GM21619 (cell line): ENCODE data around the gene ZNF283.
"Not testable (repeated sequence)": the region's sequence is repeated elsewhere in the genome, so short reads cannot be mapped to it uniquely, and the experiment has no call there.

Experiments used
- ATAC-seq: cut with Tn5 transposase; IDR thresholded peaks from one replicate; pipeline ENCODE4 v1.9.1; 2021; ENCODE audit not compliant: unreplicated experiment

ZNF283 gene

DNA sequence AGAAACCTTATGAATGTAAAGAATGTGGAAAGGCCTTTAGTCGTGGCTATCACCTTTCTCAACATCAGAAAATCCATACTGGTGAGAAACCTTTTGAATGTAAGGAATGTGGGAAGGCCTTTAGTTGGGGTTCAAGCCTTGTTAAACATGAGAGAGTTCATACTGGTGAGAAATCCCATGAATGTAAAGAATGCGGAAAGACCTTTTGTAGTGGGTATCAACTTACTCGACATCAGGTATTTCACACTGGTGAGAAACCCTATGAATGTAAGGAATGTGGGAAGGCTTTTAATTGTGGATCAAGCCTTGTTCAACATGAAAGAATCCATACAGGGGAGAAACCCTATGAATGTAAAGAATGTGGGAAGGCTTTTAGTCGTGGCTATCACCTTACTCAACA is 20.8 kb downstream of the ZNF283 start:
- no peak for ATAC-seq

DNA sequence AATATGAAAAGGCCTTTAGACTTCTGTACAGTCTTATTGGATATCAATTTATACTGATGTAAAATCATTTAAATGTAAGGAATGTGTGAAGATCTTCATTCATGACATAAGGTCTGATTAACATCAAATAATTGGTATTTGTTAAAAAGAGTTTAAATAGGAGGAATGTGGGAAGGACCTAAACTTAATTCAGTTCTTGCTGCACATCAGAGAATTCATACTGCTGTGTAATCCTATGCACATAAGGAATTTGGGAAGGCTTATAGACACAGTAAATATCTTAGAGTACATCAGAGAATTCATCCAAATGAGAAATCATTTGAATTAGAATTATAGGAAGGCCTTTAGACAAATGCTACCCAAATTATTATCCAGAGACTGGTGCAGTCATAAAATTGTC is 21.7 kb downstream of the ZNF283 start:
- no peak for ATAC-seq

DNA sequence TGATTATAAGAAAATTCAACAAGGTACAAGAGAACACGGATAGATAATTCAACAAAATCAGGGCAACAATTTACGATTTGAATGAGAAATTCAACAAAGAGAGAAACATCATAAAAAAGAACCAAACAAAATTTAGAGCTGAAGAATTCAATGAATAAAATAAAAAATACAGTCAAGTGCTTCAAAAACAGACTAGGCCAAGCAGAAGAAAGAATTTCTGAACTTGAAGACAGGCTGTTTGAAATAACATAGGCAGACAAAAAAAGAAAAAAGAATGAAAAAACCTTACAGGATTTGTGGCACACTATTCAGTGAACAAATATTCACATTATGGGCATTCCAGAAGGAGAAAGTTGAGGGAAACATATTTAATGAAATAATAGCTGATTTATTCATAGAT is 31.1 kb downstream of the ZNF283 start:
- ATAC-seq = no peak

DNA sequence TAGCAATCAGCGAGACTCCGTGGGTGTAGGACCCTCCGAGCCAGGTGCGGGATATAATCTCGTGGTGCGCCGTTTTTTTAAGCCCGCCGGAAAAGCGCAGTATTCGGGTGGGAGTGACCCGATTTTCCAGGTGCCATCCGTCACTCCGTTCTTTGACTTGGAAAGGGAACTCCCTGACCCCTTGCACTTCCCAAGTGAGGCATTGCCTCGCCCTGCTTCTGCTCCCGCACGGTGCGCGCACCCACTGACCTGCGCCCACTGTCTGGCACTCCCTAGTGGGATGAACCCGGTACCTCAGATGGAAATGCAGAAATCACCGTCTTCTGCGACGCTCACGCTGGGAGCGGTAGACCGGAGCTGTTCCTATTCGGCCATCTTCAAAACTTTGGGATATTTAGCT is 39.8 kb downstream of the ZNF283 start:
- not testable (repeated sequence) for ATAC-seq

DNA sequence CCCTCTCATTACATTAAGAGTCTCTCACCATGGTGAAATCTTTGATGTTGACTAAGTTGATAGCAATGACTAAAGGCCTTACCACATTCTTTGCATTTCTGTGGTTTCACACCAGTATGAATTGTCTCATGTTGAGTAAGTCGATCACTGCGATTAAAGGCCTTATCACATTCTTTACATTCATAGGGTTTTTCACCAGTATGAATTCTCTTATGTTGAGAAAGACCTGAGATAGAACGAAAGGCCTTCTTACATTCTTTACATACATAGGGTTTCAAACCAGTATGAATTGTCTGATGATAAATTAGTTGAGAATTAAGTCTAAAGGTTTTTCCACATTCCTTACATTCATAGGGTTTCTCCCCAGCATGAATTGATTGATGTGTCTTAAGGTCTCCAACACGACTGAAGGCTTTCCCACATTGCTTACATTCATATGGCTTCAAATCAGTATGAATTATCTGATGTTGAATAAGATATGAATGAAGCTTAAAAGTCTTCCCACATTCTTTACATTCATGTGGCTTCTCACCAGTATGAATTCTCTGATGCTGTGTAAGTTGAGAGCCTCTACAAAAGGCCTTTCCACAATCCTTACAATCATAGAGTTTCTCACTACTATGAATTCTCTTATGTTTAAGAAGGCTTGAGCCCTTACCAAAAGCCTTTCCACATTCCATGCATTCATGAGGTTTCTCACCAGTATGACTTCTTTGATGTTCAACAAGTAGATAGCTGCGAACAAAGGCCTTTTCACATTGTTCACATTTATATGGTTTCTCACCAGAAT is 45.6 kb downstream of the ZNF283 start:
- ATAC-seq = no peak

DNA sequence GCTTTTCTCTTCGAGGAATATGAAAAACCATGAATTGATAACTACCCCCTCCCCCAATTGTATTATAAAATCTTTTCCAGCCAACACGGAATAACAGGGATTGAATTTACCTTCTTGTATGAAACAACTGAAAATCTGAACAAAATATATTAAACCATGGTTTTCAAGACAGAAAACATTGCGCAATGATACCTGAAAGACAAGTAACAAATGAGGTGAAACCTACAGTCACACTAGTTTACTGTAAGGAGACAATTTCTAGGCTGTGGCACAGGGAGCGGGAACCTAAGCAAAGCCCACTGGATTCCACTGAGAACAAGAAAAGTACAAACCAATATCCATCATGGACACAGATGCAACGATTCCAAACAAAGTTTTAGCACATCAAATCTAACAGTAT is 53.4 kb downstream of the ZNF283 start:
- ATAC-seq = no peak

DNA sequence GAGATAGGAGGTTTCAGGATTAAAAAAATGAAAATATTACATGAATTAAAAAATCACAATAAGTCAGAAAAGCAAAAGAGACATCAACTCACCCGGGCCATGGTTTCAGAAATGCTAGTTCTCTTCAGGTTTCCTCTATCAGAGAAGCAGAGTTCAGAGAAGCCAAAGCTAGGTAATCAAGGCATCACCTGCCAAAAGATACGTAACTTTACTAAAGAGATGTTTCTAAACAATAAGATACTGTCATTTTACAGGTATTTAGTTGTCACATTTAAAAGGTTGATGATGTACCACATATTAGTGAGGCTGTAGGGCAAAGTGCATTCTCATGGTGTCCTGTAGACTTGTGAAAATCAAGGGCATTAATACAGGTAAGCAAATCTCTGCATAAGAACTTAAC is 56.7 kb downstream of the ZNF283 start, which contains the start of gene ZNF404:
ZNF404 (minus strand) TSS at position 101 of the 400 bp plus-strand sequence.
- no peak for ATAC-seq

DNA sequence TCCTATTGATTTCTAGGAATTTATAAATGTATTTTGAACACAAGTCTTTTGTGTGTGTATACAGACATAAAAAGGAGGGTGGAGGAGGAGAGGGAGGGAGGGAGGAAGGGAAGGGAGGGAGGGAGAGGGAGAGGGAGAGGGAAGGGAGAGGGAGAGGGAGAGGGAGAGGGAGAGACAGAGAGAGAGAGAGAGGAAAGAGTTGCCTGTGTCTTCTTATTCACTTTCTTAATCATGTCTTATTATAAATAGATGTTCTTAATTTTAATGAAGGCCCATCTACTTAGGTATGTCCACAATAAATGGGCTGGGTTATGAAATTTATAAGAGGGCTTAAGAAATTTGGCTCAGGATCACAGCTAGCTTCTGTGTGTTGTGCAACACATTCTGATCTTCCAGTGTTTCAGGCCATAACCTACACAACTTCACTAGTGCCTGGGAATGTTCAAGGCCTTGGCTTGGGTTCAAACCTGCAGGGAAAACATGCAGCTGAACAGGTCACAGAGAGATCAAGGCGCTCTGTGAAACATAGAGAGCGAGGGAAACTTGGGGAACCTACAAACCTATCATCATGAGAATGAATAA is 68.7 kb downstream of the ZNF283 start:
- ATAC-seq = no peak
